GM19395 (cell line): Measurements from ENCODE around the gene RHBDF1.
A peak's percentile ranks its signal among the peaks of the same experiment; 100 is the strongest.

Experiments
- ATAC-seq: cut with Tn5 transposase; IDR thresholded peaks from one replicate; pipeline ENCODE4 v1.9.1; 2021; ENCODE audit warnings: mild to moderate bottlenecking, moderate library complexity; ENCODE audit not compliant: unreplicated experiment

The RHBDF1 gene

DNA sequence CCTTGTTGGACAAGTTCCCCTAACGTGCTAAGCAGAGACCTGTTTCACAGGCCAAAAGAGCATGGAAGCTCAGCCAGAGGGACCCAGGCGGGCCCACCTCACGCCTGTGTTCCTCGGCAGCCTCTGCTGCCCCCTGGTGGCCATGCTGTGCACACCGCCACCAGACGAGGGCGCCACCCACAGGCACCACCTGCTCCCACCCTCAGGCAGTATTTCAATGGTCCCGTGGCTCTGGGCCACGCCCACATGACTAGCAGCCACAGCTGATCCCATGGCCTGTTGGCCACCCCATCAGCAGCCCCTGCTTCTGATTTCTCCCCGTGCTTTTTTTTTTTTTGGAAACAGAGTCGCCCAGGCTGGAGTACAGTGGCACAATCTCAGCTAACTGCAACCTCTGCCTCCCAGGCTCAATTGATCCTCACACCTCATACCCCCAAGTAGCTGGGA lies 24.5 kb upstream of the RHBDF1 start:
- ATAC-seq, result peak; percentile 73

DNA sequence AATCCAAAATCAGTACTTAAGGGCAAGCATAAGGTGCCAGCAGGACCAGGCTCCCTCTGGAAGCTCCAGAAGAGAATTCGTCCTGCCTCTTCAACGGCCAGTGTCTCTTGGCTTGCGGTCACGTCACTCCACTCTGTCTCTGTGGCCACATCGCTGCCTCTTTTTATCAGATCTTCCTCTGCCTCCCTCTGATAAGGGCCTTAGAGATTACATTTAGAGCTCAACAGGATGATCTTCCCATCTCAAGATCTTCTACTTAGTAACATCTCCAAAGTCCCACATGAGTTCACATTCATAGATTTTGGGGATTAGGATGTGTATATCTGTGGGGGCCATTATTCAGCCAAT lies 22.5 kb upstream of the RHBDF1 start:
- no peak for ATAC-seq

DNA sequence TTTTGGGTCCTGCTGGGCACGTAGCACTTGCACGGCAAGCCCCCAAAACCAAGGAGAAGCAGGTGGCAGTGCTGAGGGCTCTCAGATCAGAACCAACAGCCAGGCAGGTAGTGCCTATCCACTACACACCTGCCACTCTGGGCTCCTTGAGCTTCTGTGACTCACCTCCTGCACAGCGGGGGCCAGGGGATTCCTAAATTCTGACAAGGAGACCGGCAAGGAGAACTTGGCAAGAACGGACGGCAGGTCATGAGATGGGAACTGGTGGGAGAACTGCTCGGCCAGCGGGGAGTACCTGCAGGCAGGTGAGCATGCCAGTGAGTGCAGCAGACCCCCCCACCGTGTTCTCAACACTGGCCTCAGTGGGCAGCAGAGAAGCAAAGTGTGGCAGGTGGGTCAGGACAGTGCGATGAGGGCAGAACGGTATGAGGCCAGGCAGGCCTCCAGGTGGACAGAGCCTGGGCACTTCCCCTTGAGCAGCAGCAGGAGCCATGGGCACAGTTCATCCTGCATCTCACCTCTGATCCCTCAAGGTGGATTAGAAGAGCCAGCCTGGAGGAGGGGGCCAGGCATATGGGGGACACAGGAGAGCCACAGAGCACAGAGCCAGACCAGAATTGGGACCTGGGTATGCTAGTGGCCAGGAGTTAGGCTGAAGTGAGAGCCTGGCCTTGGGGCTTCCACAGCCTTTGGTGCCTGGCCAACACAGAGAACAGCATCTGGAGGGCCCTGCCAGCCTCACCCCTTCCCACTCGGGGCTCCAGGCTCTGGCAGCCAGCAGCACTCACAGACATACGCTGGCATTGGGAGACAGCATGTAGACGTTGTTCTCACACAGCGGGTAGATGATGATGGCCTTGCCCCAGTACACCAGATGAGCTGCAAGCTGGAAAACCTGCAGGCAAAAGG lies 20.3 kb upstream of the RHBDF1 start:
- ATAC-seq, result no peak

DNA sequence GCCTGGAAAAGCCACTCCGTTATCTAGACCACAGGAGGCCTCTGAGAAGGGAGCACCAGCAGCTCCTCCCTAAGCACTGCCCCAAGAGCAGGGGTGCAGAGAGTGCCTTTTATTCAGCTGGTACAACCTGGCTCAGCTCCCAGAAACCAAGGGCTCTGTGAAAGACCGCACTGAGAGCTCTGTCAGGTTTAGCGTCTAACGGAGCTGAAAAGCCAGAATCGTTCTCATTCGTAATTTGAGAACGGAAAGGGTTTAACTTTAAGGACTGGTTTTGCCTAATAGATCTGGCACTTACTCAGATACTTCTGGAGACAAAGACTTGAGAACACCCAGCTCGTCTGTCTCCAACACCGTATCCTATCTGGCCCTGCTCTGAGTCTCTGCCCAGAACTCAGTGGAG lies 19.1 kb upstream of the RHBDF1 start:
- no peak for ATAC-seq

DNA sequence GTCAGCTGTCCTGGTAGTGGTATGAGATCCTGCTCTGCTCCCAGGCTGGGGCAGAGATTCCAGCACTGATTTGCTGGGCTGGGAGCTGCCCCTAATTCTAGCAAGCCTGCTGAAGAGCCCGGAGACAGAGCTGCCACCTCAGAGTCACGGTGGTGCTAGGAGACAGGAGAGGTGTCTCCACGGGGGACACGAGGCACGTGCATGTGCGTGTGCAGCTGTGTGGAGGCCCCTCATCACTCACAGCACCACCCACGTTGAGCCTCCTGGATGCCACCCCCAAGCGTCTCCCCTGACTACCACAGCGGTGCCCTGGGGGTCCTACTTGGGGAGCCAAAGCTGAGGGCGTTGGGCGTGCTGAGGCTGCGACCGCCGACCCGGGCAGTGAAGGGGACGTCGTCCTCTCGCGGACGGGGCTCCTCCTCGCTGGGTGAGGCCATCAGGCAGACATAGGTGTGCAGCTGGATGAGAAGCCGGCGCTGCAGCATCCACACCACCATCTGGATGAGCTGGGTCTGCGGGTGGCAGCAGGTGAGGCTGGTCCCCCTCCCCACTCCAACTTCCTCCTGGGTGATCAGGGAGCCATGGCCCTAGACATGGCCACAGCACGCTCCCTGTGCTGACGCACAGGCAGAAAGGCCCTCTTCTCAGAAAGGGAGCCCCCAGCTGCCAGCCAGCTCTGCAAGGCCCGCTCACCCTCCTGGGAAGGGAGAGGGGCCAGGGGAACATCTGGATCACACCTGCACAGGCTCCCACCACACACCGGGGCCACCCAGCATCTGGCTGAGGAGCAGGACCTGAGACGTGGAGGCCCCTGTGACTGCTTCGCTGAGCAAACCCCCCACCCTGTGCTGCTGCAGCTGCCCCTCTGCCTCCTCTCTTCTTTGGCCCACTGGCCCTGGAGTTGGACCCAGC lies 17.2 kb upstream of the RHBDF1 start:
- ATAC-seq, result no peak

DNA sequence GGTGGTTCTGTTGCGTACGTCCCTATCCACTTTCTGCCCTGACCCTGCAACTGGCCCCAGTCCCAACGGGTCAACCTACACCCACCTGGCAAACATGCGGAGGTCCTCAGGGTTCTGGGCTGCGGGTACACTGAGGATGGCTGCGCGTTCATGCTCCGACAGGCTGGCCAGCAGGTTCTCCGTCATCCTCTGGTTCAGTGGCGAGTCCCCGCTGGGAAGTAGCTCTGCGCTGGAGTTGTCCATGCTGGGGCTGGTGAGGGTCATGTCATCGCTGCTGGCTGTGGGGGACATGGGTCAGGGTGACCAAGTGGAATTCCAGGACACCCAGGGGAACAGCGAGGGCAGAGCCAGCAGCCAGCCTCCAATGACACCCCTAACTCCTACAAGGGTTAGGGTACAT lies 16.2 kb upstream of the RHBDF1 start:
- ATAC-seq, result no peak

DNA sequence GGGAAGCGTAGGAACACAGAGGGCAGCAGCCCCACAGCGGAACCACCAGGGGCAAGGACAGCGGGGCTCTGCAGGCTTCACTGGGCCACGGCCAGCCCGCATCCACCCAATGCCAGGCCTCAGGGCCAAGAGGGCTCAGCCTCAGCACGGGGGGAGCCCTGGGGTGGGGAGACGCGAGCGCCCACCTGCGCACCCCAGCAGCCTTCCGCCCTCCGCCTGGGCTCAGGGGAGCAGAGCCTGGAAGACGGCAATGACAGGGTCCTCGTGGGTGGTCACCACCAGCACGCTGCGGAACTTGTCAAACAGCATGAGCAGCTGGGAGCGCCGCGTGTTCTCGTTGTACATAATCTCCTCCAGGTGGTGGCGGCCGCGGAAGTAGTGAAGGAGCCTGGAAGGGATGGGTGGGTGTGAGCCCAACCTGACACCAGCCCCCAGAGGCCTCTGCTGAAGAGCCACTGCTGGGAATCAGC lies 14.1 kb upstream of the RHBDF1 start:
- no peak for ATAC-seq

DNA sequence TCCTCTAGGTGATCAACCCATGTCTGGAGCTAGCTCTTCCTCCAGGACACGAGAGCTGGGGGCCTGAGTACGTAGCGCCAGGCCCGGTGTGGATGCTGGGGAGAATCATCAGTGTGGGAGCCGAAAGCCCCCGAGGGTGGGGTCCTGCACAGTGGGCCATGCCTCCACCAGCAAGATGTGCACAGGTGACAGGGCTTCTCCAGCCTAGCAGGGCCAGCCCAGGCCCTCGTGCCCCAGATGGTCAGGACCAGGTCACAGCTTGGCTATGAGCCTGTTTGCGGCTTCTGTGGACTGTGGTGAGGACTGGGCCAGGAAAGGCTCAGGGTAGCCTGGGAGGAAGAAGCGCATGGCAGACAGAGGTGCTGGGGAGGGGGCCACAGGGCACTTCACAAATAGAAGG lies 13.4 kb upstream of the RHBDF1 start:
- no peak for ATAC-seq

DNA sequence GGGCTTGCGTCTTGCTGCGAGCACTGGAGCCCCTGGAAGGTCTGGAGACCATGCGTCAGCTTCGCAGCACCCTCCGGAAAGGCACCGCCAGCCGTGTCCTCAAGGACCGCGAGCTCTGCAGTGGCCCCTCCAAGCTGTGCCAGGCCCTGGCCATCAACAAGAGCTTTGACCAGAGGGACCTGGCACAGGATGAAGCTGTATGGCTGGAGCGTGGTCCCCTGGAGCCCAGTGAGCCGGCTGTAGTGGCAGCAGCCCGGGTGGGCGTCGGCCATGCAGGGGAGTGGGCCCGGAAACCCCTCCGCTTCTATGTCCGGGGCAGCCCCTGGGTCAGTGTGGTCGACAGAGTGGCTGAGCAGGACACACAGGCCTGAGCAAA lies 13.0 kb upstream of the RHBDF1 start:
- ATAC-seq, result no peak

DNA sequence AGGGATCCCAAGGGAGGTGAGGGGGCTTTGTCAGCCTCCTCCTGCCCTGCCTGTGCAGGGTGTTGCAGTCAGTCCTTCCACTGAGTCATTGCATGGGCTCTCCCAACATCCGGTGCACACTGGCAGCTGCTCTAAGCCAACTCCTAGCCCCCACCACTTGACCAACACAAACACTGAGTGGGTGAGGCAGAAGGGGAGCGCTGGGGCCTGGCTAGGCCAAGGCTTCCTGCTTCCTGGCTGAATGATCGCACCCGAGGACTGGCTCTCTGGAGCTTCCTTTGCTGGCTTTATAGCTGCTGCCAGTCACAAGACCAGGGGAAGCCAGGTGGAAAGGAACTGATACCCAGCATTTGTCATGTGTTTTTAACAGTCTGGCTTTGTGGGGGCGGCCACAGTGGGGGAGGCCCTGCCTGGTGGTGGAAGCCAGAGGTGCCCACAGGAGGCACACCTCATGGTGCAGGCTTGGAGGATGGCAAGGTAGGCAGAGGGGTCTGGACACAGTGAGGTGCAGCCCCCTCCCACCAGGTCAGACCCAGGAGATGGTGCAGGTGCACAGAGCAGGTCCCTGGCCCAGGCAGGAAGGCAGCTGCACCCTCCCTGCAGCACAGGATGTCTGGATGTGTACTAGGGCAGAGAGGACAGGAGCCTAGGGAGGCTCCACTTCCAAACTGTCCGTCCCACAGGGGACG lies 12.4 kb upstream of the RHBDF1 start:
- ATAC-seq, result peak; percentile 59

DNA sequence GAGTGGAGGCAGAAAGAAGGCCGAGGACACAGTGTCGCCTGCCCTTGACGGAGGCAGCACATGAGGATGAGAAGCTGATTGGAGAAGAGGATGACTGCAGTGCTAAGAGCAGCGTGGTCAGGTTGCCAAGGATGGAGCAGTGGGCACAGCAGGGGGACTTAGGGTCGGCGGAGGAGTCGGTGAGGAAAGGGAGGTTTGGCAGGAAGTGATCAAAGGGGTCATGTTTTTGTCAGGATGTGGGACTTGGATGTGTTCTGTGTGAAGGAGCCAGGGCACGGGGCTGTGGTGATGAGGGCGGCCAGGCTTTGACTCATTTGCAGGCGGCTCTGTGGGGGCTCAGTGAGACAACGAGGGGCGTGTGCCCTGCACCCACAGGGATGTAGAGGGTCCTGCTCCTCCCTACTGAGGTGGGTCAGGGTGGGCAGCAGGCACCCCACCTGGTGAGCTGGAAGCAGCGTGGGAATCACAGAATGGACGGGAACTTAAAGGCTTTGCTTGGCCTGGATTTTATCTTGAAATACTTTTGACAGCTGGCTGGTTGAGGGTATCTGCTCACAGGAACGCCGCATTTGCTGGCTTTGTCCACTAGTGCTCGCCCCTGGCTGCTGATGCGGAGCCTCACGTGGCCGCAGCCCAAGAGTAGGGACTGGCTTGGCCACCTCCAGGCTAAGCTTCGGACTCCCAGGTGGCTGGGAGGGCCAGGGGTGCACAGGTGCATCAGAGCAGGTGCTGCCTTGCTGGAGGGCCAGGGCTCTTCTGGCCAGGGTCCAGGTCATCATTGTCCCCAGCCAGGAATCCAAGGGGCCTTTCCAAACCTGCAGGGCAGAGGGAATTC lies 11.6 kb upstream of the RHBDF1 start:
- no peak for ATAC-seq

DNA sequence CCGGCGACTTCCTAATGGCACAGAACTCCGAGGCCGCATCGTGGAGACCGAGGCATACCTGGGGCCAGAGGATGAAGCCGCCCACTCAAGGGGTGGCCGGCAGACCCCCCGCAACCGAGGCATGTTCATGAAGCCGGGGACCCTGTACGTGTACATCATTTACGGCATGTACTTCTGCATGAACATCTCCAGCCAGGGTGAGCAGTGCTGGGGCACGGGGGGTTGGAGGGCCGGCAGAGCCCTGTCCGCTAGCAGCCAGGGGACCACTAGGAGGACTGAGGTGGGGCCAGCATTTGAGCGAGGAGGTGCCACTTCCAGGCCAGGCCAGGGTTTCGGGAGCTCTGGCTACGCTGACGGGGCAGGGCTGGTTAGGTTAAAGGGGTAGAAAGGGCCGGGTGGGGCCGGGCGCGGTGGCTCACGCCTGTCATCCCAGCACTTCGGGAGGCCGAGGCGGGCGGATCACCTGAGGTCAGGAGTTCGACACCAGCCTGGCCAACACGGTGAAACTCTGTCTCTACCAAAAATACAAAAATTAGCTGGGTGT lies 10.7 kb upstream of the RHBDF1 start:
- no peak for ATAC-seq

DNA sequence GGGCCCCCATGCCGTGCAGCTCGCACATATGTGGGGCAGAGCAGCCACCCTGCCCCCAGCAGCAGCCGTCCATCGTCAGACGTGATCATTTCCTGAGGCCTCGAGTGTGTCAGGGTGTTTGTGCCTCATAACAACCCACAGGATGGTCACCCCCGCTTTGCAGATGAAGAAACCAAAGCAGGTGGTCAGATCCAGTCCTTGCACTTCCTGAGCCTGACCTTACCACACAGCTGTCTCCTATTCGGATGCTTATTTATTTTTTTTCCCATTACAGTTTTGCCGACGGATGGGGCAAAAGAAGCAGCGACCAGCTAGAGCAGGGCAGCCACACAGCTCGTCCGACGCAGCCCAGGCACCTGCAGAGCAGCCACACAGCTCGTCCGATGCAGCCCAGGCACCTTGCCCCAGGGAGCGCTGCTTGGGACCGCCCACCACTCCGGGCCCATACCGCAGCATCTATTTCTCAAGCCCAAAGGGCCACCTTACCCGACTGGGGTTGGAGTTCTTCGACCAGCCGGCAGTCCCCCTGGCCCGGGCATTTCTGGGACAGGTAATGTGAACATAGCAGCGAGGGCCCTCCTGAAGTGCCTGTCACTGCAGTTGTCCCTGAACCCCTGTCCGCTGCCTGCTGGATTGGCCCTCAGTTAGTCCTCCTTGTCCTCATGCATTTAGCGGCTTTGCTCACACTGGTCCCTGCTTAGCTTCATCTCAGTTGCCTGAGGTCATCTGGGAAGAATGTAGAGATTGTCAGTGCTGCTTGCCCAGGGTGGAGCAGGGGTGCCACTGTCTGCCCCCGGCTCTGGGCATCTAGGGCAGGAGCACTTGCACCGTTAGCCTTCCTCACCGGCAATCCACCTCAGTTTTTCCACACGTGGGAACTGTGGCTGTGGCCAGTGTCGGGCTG lies 7.0 kb upstream of the RHBDF1 start:
- no peak for ATAC-seq

DNA sequence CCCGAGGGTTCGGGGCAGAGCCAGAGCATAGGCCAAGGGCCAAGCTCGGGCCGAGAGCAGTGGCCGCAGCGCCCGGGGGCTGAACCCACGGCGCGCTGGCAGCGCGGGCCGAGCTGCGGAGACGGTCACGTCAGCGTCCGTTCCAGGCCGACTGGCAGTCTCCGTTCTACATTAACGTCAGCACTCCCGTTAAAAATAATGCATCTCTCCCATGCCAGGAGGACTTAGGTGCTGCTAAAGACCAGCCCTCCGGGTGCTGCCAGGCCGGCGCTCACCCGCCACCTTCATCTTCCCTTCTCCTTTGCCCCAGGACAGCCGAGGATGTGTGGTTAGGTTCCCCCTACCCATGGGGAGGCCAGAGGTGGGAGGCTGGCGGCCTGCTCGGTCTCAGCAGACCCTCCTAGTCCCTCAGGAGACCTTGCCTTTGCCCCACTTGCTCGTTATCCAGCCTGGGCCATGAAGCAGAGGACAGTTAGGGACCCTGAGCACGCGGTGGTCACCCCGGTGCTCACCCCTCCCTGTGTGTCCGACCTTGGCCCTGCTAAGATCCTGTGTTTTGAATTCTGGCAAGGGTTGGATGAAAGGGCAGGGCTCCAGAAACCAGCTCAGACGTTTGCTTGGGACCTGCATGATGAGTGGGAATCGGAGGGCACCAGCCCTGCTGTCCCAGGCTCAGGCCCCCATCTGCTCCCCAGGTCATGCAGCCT lies 6.2 kb upstream of the RHBDF1 start:
- no peak for ATAC-seq

DNA sequence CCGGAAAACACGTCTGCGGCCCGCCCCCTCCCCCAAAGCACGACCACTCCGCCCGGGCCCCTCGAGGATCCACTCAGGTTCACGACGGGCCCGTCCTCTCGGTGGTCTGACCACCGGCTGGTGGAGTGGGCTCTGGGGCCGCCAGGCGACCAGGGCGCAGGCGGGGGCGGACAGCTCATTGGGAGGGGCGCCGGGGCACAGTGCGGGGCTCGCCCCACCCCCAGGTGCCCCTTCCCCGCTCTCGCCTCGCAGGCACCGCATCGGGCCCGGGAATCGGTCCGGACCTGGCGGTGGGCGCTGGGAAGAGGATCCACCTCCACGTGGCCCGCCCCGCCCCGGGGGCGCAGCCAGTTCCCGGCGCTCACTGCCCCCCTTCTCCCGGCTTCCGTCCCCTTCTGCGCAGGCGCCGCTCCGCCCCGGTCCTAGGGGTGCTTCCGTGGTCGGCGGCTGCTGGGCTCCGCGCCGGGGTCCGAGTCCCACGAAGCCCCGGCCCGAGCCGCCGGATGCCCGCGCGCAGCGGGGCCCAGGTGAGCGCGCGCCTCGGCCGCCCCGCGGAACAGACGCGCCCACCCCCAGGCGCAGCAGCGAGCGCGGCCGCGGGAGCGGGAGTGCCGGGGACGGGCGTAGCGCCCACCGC lies 5.5 kb upstream of the RHBDF1 start, which contains the start of gene MPG:
TSS of gene MPG (plus strand) at position 419 of the 637 bp plus-strand sequence. CDS start at position 504, 85 bp downstream.
- ATAC-seq, result peak; percentile 59

DNA sequence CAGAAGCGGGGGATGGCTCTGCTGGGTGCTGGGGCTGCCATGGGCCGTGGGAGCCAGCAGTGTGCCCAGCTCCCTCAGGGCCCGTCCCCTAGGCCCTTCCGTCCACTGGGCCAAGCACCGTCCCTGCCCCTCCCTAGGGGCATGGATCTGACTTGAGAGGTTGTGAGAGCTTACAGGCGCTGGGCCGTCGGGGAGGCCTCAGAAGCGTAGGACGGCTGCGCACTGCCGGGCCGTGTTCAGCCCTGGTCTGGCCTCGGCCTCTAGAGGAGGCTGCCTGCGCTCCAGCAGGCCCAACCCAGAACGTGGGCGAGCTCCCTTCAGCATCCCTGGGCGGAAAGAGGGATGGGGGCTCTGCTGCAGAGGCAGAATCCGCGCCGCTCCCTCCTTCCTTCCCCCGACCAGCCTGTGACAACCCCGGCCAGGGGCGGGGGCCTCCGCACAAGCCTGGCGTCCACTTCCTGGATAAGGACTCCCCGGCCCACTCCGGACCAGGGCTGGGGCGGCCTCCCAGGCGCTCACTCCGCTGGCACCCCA lies 4.9 kb upstream of the RHBDF1 start:
- peak; percentile 41 for ATAC-seq

DNA sequence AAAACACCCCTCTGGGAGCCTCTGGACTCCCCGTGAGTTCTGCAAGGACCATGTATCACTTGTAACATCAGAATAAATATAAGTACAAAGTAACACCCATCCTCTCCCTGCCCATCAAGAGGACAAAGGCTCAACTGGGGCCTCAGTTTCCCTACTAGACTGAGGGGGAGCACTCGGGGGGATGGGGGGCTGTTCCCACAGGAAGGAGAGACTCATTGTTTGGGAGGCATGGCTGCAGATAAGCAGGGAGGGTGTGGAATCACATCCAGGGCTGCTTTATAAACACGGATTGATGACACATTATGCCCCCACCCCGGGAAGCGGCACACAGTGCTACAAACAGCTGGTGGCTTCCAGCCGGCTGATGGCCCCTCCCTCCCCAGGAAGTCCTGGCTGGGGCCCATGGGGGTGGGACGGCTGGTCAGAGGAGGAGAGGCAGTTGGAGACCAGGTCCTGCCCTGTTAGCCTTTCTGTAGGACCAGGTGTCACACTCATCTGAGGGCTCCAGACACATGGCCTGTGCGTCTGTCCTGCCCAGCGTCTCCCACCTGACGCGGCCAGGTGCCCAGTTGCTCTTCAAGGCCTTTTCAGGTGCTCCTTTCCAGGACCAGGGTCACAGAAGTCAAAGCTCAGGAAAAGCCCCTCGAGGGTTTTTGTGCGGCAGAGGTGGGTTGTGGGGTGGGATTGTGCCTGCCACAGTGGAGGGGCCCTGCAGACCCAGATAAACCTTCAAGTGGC lies 4.3 kb upstream of the RHBDF1 start:
- ATAC-seq, result no peak
